Measurements from ENCODE around the gene CD6.

DNA sequence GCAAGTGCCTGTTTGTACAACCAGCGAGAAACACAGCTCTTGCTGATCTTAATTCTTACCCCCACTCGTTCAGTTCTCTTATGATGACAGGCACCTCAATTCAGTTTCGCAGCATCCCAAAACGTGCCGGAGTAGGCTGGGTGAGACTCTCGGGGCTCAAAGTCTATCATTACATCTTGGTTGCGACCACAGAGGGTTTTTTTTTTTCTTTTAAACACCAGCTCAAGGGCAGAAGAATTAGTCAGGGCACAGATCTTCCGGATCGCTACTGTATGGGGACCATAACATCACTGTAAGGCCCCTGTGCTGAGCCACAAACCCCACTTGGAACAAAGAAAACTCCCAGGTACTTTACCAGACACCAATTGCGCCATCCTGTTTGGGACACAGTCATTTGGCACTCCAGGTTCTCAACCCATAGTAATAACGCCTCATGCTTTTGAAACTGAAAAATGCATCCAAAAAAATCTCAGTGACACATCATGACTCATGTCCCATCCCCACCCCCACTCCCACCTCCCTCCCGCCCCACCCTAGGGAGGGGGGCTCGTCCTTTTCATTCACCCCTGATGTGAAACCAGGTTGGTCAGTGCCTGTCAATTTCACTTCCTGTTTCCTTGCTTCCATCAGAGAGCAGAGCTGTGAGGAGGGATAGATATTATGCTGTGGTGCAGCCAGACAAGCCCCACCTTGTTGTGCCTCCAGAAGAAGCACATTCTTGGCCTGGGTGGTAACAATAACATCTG lies 89.8 kb downstream of the CD6 start:
- TF ChIP-seq, protein P1, sequence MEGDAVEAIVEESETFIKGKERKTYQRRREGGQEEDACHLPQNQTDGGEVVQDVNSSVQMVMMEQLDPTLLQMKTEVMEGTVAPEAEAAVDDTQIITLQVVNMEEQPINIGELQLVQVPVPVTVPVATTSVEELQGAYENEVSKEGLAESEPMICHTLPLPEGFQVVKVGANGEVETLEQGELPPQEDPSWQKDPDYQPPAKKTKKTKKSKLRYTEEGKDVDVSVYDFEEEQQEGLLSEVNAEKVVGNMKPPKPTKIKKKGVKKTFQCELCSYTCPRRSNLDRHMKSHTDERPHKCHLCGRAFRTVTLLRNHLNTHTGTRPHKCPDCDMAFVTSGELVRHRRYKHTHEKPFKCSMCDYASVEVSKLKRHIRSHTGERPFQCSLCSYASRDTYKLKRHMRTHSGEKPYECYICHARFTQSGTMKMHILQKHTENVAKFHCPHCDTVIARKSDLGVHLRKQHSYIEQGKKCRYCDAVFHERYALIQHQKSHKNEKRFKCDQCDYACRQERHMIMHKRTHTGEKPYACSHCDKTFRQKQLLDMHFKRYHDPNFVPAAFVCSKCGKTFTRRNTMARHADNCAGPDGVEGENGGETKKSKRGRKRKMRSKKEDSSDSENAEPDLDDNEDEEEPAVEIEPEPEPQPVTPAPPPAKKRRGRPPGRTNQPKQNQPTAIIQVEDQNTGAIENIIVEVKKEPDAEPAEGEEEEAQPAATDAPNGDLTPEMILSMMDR (IDR thresholded peaks at IDR 0.05 in 4 of 5, conservative IDR thresholded peaks at IDR 0.05 in 1 of 5): no peak
- no peak for TF ChIP-seq POLR2A (IDR thresholded peaks at IDR 0.05)
